Peyer's patch (tissue), 4 donors: ENCODE measurements around the gene KCNB1. TPM values are rescaled to one million over a fixed set of nuclear protein-coding genes. Genes with fewer than 3 reads are reported as not detected.

Source experiments
- DNase-seq, 3 donors: peaks; one replicate each; pipeline ENCODE4 v3.0.0-alpha.2; 2017 to 2019
- H3K27ac ChIP-seq, 4 donors: fragments of 200-600 bp; sonication (generic); one replicate each; pipeline ENCODE4 v1.5.1; 2016 to 2019
- H3K27me3 ChIP-seq, 2 donors: fragments of 200-600 bp; sonication (generic); one replicate each; pipeline ENCODE4 v1.5.1; 2019
- H3K36me3 ChIP-seq, 3 donors: fragments of 200-600 bp; sonication (generic); one replicate each; pipeline ENCODE4 v1.5.1; 2016 to 2019
- H3K4me1 ChIP-seq, 4 donors: fragments of 200-600 bp; sonication (generic); one replicate each; pipeline ENCODE4 v1.5.1; 2016 to 2019
- H3K4me3 ChIP-seq, 4 donors: fragments of 200-600 bp; sonication (generic); 1 replicate in 3 of 4; 2 replicates in 1 of 4; pipeline ENCODE4 v1.5.1; 2016 to 2019; ENCODE audit warnings: mild to moderate bottlenecking in 1 of 4
- H3K9me3 ChIP-seq, 4 donors: fragments of 200-600 bp; sonication (generic); one replicate each; pipeline ENCODE4 v1.5.1; 2016 to 2019; ENCODE audit warnings: mild to moderate bottlenecking in 1 of 4
- CTCF ChIP-seq, 6 experiments: fragments of 450-650 bp in 4 of 6; fragments of 200-600 bp in 2 of 6; sonication (generic) in 1 of 6; IDR thresholded peaks; one replicate each; pipeline ENCODE4 v1.5.1; 2017 to 2019; ENCODE audit warnings: antibody characterized with exemption in 6 of 6, mild to moderate bottlenecking in 3 of 6, moderate library complexity in 1 of 6
- POLR2A ChIP-seq, 2 donors: fragments of 450-650 bp; IDR thresholded peaks; one replicate each; pipeline ENCODE4 v1.5.1; 2017; ENCODE audit warnings: antibody characterized with exemption in 2 of 2, mild to moderate bottlenecking in 2 of 2, moderate library complexity in 2 of 2
- total RNA-seq, 4 donors: library from RNA; depleted of rRNA; stranded (reverse); fragments of >200 nt; gene quantifications; one replicate each; pipeline ENCODE4 v1.1.0, GENCODE V29; 2016

The KCNB1 gene
- total RNA-seq: under 1 TPM; 0.35 to 0.85 (median 0.61) TPM

GRCh38 chr20:49482621-49483017, at the start of gene KCNB1:
KCNB1 (minus strand) TSS chr20:49482668; CDS start chr20:49482480, 188 bp downstream.
- no peaks in the 10 kb centered on the region for H3K36me3 ChIP-seq
- peaks cover 0 to 21% (median 2%) of the 10 kb centered on the region in 4 donors for H3K4me1 ChIP-seq
- peak in 1 of 6 experiments; percentile 9 for TF ChIP-seq CTCF (IDR thresholded peaks at IDR 0.05)
- TF ChIP-seq POLR2A (IDR thresholded peaks at IDR 0.05): no peak
- peak in 2 of 3 donors; percentile 48 to 53 for DNase-seq
- H3K27me3 ChIP-seq: peaks cover 0 to 23% of the 10 kb centered on the region in 2 donors
- peaks cover 0 to 4% (median 0%) of the 10 kb centered on the region in 4 donors for H3K9me3 ChIP-seq
- H3K27ac ChIP-seq: peak within 1 kb of the TSS in 1 of 4 donors; percentile 45
- peak within 1 kb of the TSS in 2 of 4 donors; percentile 45 to 49 for H3K4me3 ChIP-seq

- no peak overlapping the region for H3K4me3 ChIP-seq
- no peak overlapping the region for H3K27ac ChIP-seq
- TF ChIP-seq POLR2A (IDR thresholded peaks at IDR 0.05): no peak
- TF ChIP-seq CTCF (IDR thresholded peaks at IDR 0.05): no peak
- no peaks in the 10 kb centered on the region for H3K27me3 ChIP-seq
- no peaks in the 10 kb centered on the region for H3K9me3 ChIP-seq
- no peaks in the 10 kb centered on the region for H3K36me3 ChIP-seq
- no peaks in the 10 kb centered on the region for H3K4me1 ChIP-seq
- DNase-seq: no peak
These were observed 47.0 kb upstream of the KCNB1 start for GRCh38 chr20:49529470-49529869.

DNA sequence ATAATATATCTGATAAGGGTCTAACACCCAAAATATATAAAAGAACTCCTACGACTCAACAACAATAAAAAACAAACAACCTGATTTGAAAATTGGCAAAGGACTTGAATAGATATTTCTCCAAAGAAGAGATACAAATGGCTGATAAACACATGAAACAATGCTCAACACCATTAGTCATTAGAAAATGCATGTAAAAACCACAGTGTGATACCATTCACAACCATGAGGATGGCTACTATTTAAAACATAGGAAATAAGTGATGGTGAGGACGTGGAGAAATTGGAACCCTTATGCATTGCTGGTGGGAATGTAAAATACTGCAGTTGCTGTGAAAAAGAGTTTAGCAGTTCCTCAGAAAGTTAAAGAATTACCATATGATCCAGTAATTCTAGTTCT, 44.1 kb upstream of the KCNB1 start:
- H3K4me3 ChIP-seq: no peak overlapping the region
- H3K9me3 ChIP-seq: peaks cover 0 to 7% (median 0%) of the 10 kb centered on the region in 4 donors
- no peak overlapping the region for H3K27ac ChIP-seq
- no peaks in the 10 kb centered on the region for H3K4me1 ChIP-seq
- H3K27me3 ChIP-seq: no peaks in the 10 kb centered on the region
- TF ChIP-seq POLR2A (IDR thresholded peaks at IDR 0.05): no peak
- TF ChIP-seq CTCF (IDR thresholded peaks at IDR 0.05): no peak
- no peaks in the 10 kb centered on the region for H3K36me3 ChIP-seq
- DNase-seq: no peak

GRCh38 chr20:49526056-49526455, 43.6 kb upstream of the KCNB1 start:
- H3K9me3 ChIP-seq: peaks cover 0 to 7% (median 0%) of the 10 kb centered on the region in 4 donors
- no peak for DNase-seq
- H3K4me1 ChIP-seq: no peaks in the 10 kb centered on the region
- H3K27me3 ChIP-seq: no peaks in the 10 kb centered on the region
- H3K36me3 ChIP-seq: no peaks in the 10 kb centered on the region
- TF ChIP-seq CTCF (IDR thresholded peaks at IDR 0.05): no peak
- no peak for TF ChIP-seq POLR2A (IDR thresholded peaks at IDR 0.05)
- no peak overlapping the region for H3K4me3 ChIP-seq
- no peak overlapping the region for H3K27ac ChIP-seq

- Histone ChIP-seq H3K9me3 (peaks cover 0 to 7% (median 0%) of the 10 kb centered on the region in 4 donors), H3K27ac (no peak overlapping the region), H3K4me3 (no peak overlapping the region), H3K27me3 (no peaks in the 10 kb centered on the region), H3K36me3 (no peaks in the 10 kb centered on the region), H3K4me1 (no peaks in the 10 kb centered on the region)
- TF ChIP-seq POLR2A (IDR thresholded peaks at IDR 0.05) (no peak), CTCF (IDR thresholded peaks at IDR 0.05) (no peak)
- DNase-seq: no peak
These were observed 41.4 kb upstream of the KCNB1 start for GRCh38 chr20:49523767-49524360.
